GM18867 (cell line): ENCODE measurements around the gene FAM217A.
"Not testable (repeated sequence)": the region's sequence is repeated elsewhere in the genome, so short reads cannot be mapped to it uniquely, and the experiment has no call there.

Source experiments
- ATAC-seq: cut with Tn5 transposase; IDR thresholded peaks from one replicate; pipeline ENCODE4 v1.9.1; 2021; ENCODE audit warnings: mild to moderate bottlenecking, moderate library complexity; ENCODE audit not compliant: unreplicated experiment

FAM217A gene

GRCh38 chr6:4078691-4079471, at the start of gene FAM217A:
Gene FAM217A, minus strand, starts transcription at chr6:4079137. Its CDS starts 1,723 bp downstream, at chr6:4077414.
- ATAC-seq, result no peak

DNA sequence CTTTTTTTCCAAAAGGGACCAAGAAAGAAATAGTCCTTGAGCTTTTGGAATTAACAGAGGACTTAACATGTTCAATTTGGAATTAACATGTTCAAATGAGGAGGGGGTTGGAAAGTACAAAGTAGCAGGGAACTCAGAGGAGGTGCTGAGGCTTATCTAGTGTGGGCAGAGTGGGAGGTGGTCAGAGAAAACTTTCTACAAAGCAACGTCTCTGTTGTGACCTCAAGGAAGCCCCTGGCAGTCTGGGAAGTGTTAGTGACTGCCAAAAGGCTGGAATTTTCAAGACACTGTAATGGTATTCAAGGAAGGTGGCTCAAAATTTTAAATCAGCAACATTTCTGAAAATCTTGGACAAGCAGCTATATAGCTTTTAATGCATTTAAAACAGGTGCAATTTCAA, 49.1 kb upstream of the FAM217A start:
- no peak for ATAC-seq

DNA sequence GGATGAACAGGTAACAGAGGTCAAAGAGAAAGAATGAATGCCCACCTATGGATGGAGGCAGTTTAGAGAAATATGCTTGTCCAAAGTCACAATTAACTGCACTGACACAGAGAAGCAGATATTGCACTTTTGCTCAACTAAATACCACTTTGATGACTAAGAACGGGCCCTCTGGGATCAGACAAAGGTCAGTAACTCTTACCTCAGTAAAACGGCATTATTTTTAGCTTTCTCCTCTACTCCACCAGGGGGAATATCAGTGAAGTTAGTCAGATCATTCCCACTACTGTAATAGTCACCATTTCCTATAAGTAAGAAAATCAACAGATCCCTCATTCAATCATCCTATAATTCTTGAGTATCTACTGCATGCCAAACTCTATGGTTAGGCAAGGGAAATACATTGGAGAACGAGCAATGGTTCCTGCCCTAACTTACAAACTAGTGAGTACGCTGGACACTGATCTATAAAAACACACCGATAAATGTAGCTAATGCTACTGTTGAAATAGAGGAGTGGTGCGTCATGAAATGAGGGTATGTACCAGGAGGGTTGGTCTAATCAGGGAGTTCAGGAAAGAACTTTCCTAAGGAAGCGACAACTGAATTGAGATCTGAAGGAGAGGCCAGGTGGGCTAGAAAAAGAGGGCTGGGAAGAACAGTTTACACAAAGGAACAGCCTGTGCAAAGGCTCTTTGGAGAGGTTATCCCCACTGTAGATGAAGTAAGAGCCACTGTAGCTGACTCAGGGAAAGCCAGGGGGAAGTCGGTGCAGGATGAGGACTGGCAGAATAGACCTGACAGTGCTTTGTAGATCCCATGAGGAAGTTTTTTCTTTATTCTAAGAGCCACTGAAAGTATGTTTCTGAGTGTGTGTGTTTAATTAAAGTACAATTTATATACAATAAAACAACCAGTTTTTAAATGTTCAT, 47.3 kb upstream of the FAM217A start:
- no peak for ATAC-seq

GRCh38 chr6:4125500-4125899, 46.6 kb upstream of the FAM217A start:
- no peak for ATAC-seq

DNA sequence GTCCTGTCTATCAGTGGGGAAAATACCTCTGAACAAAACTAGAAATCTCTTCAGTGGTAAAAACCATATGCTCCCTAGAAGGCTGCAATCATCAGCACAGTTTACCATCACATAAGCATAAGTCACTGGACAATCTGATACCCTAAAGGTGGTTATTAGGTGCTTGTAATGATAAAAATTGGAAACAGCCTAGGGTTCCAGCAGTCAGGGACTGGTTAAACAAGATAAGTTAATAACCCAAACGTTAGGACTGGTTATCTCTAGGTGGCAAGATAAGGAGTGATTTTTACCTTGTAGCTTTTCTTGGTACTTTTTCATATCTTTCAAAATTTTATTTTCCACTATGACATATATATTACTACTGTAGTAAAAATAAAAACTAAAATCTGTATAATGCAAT, 45.4 kb upstream of the FAM217A start:
- no peak for ATAC-seq

DNA sequence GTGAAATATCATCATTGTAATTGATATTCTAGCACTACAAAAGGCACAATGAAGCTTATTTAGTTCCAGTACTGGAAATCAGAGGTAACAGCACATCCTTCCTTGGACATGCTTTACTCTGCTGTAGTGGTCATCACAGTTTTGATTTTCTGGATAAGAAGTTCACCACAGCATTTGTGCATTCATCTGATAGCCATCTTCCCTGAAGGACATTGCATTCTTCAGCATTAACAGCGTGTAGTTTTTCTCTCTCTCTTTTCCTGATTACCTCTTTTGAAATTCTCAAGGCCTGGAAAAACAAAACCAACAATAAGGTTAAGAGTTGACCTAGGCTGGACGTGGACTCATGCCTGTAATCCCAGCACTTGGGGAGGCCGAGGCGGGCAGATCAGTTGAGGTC, 36.8 kb upstream of the FAM217A start:
- ATAC-seq, result no peak

- no peak for ATAC-seq
Measured at GRCh38 chr6:4114123-4114522, 35.2 kb upstream of the FAM217A start.

- no peak for ATAC-seq
Measured at GRCh38 chr6:4113649-4114048, 34.7 kb upstream of the FAM217A start.

DNA sequence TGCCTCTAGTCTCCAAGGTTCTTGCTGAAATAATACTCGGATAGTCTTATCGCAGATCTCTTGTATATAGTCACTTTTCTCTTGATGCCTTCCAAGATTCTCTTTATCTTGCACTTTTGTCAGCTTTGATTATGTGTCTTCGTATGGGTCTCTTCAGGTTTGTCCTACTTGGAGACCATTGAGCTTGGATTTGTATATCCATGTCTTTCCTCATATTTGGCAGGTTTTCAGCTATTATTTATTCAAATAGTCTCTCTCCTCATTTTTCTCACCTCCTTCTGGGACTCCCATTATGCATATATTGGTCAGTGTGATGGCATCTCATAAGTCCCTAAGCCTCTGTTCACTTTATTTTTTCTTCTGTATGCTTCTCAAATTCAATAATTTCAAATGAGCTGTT, 33.4 kb upstream of the FAM217A start:
- no peak for ATAC-seq

GRCh38 chr6:4109363-4109815, 30.5 kb upstream of the FAM217A start:
- not testable (repeated sequence) for ATAC-seq

DNA sequence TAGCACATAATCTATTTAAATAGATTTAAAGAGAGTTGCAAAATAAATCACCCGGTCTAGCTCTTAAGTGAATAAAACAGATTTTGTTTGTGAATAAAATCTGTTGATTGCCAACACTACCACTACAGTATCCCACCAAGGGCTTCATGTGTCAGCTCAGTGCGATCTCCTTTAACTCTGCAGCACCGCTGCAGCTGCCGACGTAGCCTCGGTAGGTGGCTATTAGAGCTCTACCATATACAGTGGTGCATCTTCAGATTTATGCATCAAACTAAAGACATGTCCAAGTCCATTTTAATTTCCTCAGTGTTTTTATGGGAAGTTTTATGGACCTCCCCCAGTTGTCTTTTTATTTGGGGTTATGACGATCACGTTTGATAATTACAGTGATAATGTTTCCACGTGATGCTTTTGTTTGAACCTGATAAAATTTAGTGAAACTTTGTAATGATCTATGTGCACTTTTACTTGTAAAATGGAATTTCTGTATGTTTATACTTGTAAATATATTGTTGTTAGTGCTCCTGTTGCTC, 29.7 kb upstream of the FAM217A start:
- no peak for ATAC-seq

DNA sequence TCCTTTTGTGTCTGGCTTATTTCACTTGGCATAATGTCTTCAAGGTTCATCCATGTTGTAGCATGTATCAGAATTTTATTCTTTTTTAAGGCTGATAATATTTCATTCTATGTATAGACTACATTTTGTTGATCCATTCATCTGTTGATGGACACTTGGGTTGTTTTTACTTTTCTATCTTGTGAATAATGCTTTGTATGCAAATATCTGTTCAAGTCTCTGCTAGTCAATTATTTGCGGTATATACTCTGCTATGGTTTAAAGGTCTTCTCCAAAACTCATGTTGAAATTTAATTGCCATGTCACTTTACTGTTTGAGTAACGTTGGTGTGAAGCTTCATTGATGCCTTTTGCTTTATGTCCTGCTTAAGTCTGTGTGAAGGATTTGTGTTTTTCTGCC, 28.9 kb upstream of the FAM217A start:
- no peak for ATAC-seq

GRCh38 chr6:4105980-4106536, 27.1 kb upstream of the FAM217A start:
- ATAC-seq, result no peak

DNA sequence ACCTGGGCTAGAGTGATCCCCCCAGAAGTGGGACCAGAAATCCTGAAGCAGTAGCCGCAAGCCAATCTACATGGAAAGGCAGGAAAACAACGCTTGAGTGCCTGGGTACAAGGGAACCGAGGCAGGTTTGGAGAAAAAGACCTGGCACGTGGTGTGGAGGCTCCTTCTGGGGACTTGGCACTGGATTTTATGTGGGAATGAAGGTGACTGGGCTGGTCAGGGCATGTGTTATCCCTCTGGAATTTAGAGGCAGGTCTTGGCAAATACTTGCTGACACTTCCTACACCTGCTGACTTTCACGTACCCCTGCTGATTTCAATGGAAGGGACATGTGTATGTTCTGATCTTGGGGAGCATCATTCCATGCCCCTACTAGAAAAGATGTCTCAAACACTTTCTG, 25.0 kb upstream of the FAM217A start:
- ATAC-seq, result no peak

GRCh38 chr6:4102687-4103244, 23.8 kb upstream of the FAM217A start:
- ATAC-seq, result no peak

- no peak for ATAC-seq
Measured at GRCh38 chr6:4101298-4101697, 22.4 kb upstream of the FAM217A start.

DNA sequence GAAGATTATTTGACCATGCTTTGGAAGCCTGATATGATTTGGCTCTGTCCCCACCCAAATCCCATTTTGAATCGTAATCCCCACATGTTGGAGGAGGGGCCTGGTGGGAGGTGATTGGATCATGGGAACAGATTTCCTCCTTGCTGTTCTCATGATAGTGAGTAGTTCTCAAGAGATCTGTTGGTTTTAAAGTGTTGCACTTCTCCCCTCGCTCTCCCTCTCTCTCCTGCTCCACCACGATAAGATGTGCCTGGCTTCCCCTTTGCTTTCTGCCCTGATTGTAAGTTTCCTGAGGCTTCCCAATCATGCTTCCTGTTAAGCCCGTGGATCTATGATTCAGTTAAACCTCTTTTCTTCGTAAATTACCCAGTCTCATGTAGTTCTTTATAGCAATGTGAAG, 21.7 kb upstream of the FAM217A start:
- no peak for ATAC-seq

DNA sequence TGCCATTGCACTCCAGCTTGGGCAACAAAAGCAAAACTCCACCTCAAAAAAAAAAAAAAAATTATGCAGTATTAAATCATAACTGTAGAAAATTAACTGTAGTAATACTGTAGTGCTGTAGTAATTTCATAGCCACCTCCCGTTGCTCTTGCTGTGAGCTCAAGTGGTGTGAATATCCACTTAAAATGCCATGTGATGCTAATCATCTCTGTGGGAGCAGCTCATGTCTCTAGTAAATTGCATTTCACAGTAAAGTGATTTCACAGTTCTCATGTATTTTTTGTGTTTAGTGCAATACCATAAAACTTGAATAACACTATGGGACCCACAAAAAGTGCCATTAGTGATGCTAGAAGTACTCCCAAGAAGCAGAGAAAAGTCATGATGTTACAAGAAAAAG, 14.4 kb upstream of the FAM217A start:
- ATAC-seq, result no peak

DNA sequence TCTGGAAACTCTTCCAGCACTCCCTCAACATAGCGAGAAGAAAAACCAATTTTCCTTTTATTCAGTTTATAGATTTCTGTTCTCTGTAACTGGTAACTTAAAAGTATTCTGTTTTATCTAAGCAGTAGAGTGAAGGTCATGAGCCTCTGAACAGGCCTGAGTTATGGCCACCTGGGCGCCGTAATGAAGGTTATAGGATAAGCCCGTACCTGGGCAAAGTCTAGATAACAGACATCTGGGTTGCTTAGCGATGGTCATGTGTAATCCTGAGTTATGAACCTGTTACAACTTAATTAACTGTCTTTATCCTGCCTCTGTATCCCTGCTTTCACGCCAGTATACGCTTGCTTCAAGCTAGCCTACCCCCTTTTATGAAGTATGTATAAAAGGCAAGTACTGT, 13.0 kb upstream of the FAM217A start:
- no peak for ATAC-seq

GRCh38 chr6:4090043-4090442, 11.1 kb upstream of the FAM217A start:
- ATAC-seq, result not testable (repeated sequence)

DNA sequence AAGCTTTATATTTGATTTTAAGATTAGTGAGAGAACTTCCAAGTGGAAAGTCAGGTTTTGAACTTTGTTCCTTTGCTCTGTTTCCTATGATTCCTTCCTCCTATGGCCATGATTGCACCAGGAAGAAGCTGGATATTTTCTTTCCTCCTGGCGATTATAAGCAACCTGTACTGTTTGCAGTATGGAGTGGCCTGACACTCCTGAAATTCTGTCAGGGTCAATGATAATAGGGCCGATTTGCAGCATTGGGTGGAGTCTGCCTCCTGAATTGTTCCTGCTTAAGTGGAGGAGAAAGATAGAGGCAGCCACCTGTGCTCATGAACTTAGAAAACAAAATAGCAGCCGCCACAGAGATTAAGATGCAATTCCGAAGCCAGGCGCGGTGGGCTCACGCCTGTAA, 9.8 kb upstream of the FAM217A start:
- ATAC-seq, result no peak
